Activated CD8-positive, alpha-beta T cell treated with anti-CD3 and anti-CD28 coated beads, Interleukin-2, amount 10 ng/mL, durations not matched to agents 7 days and 5 days (primary cell): Measurements from ENCODE around the gene KSR1. TPM values are rescaled to one million over a fixed set of nuclear protein-coding genes. Genes with fewer than 3 reads are reported as not detected.
"Not testable (repeated sequence)": the region's sequence is repeated elsewhere in the genome, so short reads cannot be mapped to it uniquely, and the experiment has no call there.

ENCODE experiments used
- ATAC-seq: fragments of 150-1000 bp; cut with Tn5 transposase; one replicate; pipeline ENCODE4 v1.10.0; 2021; ENCODE audit warnings: moderate library complexity
- CTCF ChIA-PET: fragments of 350-600 bp; sonication (Branson Sonifier 250); formaldehyde crosslinking; loops from one replicate; lab custom pipeline; 2021; ENCODE audit warnings: antibody characterized with exemption; lab: Charles Lee
- POLR2A ChIA-PET: fragments of 350-600 bp; sonication (Branson Sonifier 250); formaldehyde crosslinking; loops from one replicate; lab custom pipeline; 2021; ENCODE audit warnings: antibody characterized with exemption; lab: Charles Lee
- DNase-seq: peaks from one replicate; pipeline ENCODE4 v3.0.0-alpha.2; 2020
- H3K27ac Mint-ChIP-seq: one replicate; pipeline ENCODE4 v1.8.0; 2021; ENCODE audit warnings: mild to moderate bottlenecking, mixed read lengths
- H3K27me3 Mint-ChIP-seq: one replicate; pipeline ENCODE4 v1.8.0; 2021; ENCODE audit warnings: low read depth, mixed read lengths
- H3K36me3 Mint-ChIP-seq: one replicate; pipeline ENCODE4 v1.8.0; 2021; ENCODE audit warnings: low read depth, mixed read lengths
- H3K4me1 Mint-ChIP-seq: one replicate; pipeline ENCODE4 v1.8.0; 2021; ENCODE audit warnings: low read depth, mixed read lengths
- H3K4me3 Mint-ChIP-seq: one replicate; pipeline ENCODE4 v1.8.0; 2021; ENCODE audit warnings: mild to moderate bottlenecking, mixed read lengths
- H3K9me3 Mint-ChIP-seq: one replicate; pipeline ENCODE4 v1.8.0; 2022; ENCODE audit warnings: mixed read lengths; ENCODE audit not compliant: insufficient read depth
- total RNA-seq, 2 experiments: library from RNA; stranded (reverse); gene quantifications; one replicate each; pipeline ENCODE4 v1.2.3, GENCODE V29; 2021

KSR1 gene
- total RNA-seq, 2 experiments from 2014 or later: 45.3 to 45.8 TPM

- ATAC-seq (no peak), DNase-seq (peak; percentile 39)
- no peak overlapping the region for H3K4me3 Mint-ChIP-seq
- no peaks in the 10 kb centered on the region for H3K36me3 Mint-ChIP-seq
- POLR2A ChIA-PET: no interaction called here
- CTCF ChIA-PET: interaction anchor here (0.7 to 16.2 kb wide), 3 partner anchors 42 to 99 kb away, joined by 4 to 281 read pairs (median 10); no protein-coding TSS in a partner anchor
- H3K9me3 Mint-ChIP-seq: no peaks in the 10 kb centered on the region
- H3K27ac Mint-ChIP-seq: no peak overlapping the region
- peaks cover 6% of the 10 kb centered on the region for H3K4me1 Mint-ChIP-seq
- H3K27me3 Mint-ChIP-seq: no peaks in the 10 kb centered on the region
Observed at GRCh38 chr17:27657620-27658019, 201.4 kb downstream of the KSR1 start.

GRCh38 chr17:27659683-27660082 lies 203.4 kb downstream of the KSR1 start:
- Mint-ChIP-seq H3K27ac (no peak overlapping the region), H3K4me3 (no peak overlapping the region), H3K4me1 (peaks cover 2% of the 10 kb centered on the region), H3K27me3 (no peaks in the 10 kb centered on the region), H3K36me3 (no peaks in the 10 kb centered on the region), H3K9me3 (no peaks in the 10 kb centered on the region)
- ChIA-PET POLR2A (no interaction called here), CTCF (interaction anchor here (16.2 kb wide), 1 partner anchor 53 kb away, joined by 281 read pairs; no protein-coding TSS in a partner anchor)
- ATAC-seq (no peak), DNase-seq (no peak)

- ATAC-seq (no peak), DNase-seq (no peak)
- no peaks in the 10 kb centered on the region for H3K36me3 Mint-ChIP-seq
- H3K4me3 Mint-ChIP-seq: no peak overlapping the region
- POLR2A ChIA-PET: no interaction called here
- CTCF ChIA-PET: interaction anchor here (1.2 to 16.2 kb wide), 2 partner anchors 9 to 53 kb away, joined by 4 to 281 read pairs; no protein-coding TSS in a partner anchor
- no peaks in the 10 kb centered on the region for H3K27me3 Mint-ChIP-seq
- H3K9me3 Mint-ChIP-seq: no peaks in the 10 kb centered on the region
- H3K4me1 Mint-ChIP-seq: no peaks in the 10 kb centered on the region
- H3K27ac Mint-ChIP-seq: no peak overlapping the region
Observed at GRCh38 chr17:27660436-27660835, 204.2 kb downstream of the KSR1 start.

- H3K4me3 Mint-ChIP-seq: no peak overlapping the region
- ATAC-seq (no peak), DNase-seq (no peak)
- ChIA-PET POLR2A (no interaction called here), CTCF (interaction anchor here (2.8 kb wide), 1 partner anchor 9 kb away, joined by 10 read pairs; no protein-coding TSS in a partner anchor)
- H3K9me3 Mint-ChIP-seq: no peaks in the 10 kb centered on the region
- H3K27ac Mint-ChIP-seq: no peak overlapping the region
- H3K4me1 Mint-ChIP-seq: no peaks in the 10 kb centered on the region
- no peaks in the 10 kb centered on the region for H3K27me3 Mint-ChIP-seq
- no peaks in the 10 kb centered on the region for H3K36me3 Mint-ChIP-seq
Observed at GRCh38 chr17:27663936-27664605, 207.8 kb downstream of the KSR1 start.

- Mint-ChIP-seq H3K4me1 (no peaks in the 10 kb centered on the region), H3K4me3 (no peak overlapping the region), H3K36me3 (no peaks in the 10 kb centered on the region), H3K27me3 (no peaks in the 10 kb centered on the region), H3K27ac (no peak overlapping the region), H3K9me3 (no peaks in the 10 kb centered on the region)
- ChIA-PET CTCF (interaction anchor here (2.8 kb wide), 1 partner anchor 10 kb away, joined by 10 read pairs; no protein-coding TSS in a partner anchor), POLR2A (no interaction called here)
- ATAC-seq (no peak), DNase-seq (no peak)
Observed at GRCh38 chr17:27664606-27664965, 208.3 kb downstream of the KSR1 start.

GRCh38 chr17:27665549-27665948 lies 209.3 kb downstream of the KSR1 start:
- H3K27me3 Mint-ChIP-seq: no peaks in the 10 kb centered on the region
- DNase-seq (no peak), ATAC-seq (no peak)
- ChIA-PET CTCF (interaction anchor here (1.7 kb wide), 1 partner anchor 11 kb away, joined by 11 read pairs; no protein-coding TSS in a partner anchor), POLR2A (no interaction called here)
- H3K9me3 Mint-ChIP-seq: no peaks in the 10 kb centered on the region
- no peaks in the 10 kb centered on the region for H3K36me3 Mint-ChIP-seq
- H3K4me1 Mint-ChIP-seq: no peaks in the 10 kb centered on the region
- H3K4me3 Mint-ChIP-seq: no peak overlapping the region
- no peak overlapping the region for H3K27ac Mint-ChIP-seq

GRCh38 chr17:27666270-27666669 lies 210.0 kb downstream of the KSR1 start:
- H3K4me1 Mint-ChIP-seq: not testable (repeated sequence)

GRCh38 chr17:27666831-27667560 lies 210.7 kb downstream of the KSR1 start:
- ATAC-seq: no peak
- Mint-ChIP-seq H3K27me3 (no peaks in the 10 kb centered on the region), H3K36me3 (no peaks in the 10 kb centered on the region), H3K4me3 (no peak overlapping the region), H3K4me1 (no peaks in the 10 kb centered on the region), H3K27ac (no peak overlapping the region), H3K9me3 (no peaks in the 10 kb centered on the region)
- ChIA-PET POLR2A (no interaction called here), CTCF (interaction anchor here (1.7 kb wide), 1 partner anchor 12 kb away, joined by 11 read pairs; no protein-coding TSS in a partner anchor)
- DNase-seq: no peak

More at GRCh38 chr17:27666270-27666669, 210.0 kb downstream of the KSR1 start:
- H3K9me3 Mint-ChIP-seq, ATAC-seq, DNase-seq, POLR2A ChIA-PET, H3K27ac Mint-ChIP-seq, H3K27me3 Mint-ChIP-seq, H3K4me3 Mint-ChIP-seq, H3K36me3 Mint-ChIP-seq: not testable (repeated sequence)
- CTCF ChIA-PET: interaction anchor here (1.7 kb wide), 1 partner anchor 11 kb away, joined by 11 read pairs; no protein-coding TSS in a partner anchor

- no peak overlapping the region for H3K4me3 Mint-ChIP-seq
- no peak overlapping the region for H3K27ac Mint-ChIP-seq
- H3K27me3 Mint-ChIP-seq: no peaks in the 10 kb centered on the region
- no peaks in the 10 kb centered on the region for H3K36me3 Mint-ChIP-seq
- DNase-seq (no peak), ATAC-seq (no peak)
- ChIA-PET POLR2A (no interaction called here), CTCF (no interaction called here)
- no peaks in the 10 kb centered on the region for H3K9me3 Mint-ChIP-seq
- H3K4me1 Mint-ChIP-seq: no peaks in the 10 kb centered on the region
Observed at GRCh38 chr17:27667656-27668487, 211.6 kb downstream of the KSR1 start.

GRCh38 chr17:27668488-27668823 lies 212.2 kb downstream of the KSR1 start:
- Mint-ChIP-seq H3K27me3 (no peaks in the 10 kb centered on the region), H3K36me3 (no peaks in the 10 kb centered on the region), H3K4me1 (no peaks in the 10 kb centered on the region), H3K9me3 (no peaks in the 10 kb centered on the region), H3K4me3 (no peak overlapping the region), H3K27ac (no peak overlapping the region)
- DNase-seq (no peak), ATAC-seq (no peak)
- ChIA-PET POLR2A (no interaction called here), CTCF (no interaction called here)

- ChIA-PET CTCF (no interaction called here), POLR2A (no interaction called here)
- no peaks in the 10 kb centered on the region for H3K4me1 Mint-ChIP-seq
- H3K27me3 Mint-ChIP-seq: no peaks in the 10 kb centered on the region
- no peak overlapping the region for H3K4me3 Mint-ChIP-seq
- no peak for ATAC-seq
- no peaks in the 10 kb centered on the region for H3K9me3 Mint-ChIP-seq
- no peak for DNase-seq
- H3K36me3 Mint-ChIP-seq: no peaks in the 10 kb centered on the region
- H3K27ac Mint-ChIP-seq: no peak overlapping the region
Observed at GRCh38 chr17:27669136-27669535, 212.9 kb downstream of the KSR1 start.
